GM23248 (cell line): ENCODE results near the gene RFX8. TPM values are rescaled to one million over a fixed set of nuclear protein-coding genes. Genes with fewer than 3 reads are reported as not detected.

ENCODE experiments used
- DNase-seq: peaks from one replicate; pipeline ENCODE4 v3.0.0-alpha.2; 2015
- H2AFZ ChIP-seq: fragments of 200-600 bp; sonication (generic); 2 replicates; pipeline ENCODE4 v1.6.1; 2016; ENCODE audit warnings: antibody characterized with exemption
- H3F3A ChIP-seq: fragments of 200-600 bp; sonication (generic); 2 replicates; pipeline ENCODE4 v1.6.1; 2016; ENCODE audit warnings: mild to moderate bottlenecking, antibody characterized with exemption, mixed run types; ENCODE audit not compliant: insufficient read depth
- H3K27ac ChIP-seq: fragments of 200-600 bp; sonication (generic); 2 replicates; pipeline ENCODE4 v1.5.1; 2016; ENCODE audit warnings: mild to moderate bottlenecking
- H3K27me3 ChIP-seq: fragments of 200-600 bp; sonication (generic); replicated peaks from 2 replicates; pipeline ENCODE4 v1.6.1; 2016; ENCODE audit warnings: mild to moderate bottlenecking; ENCODE audit not compliant: insufficient read depth
- H3K36me3 ChIP-seq: fragments of 200-600 bp; sonication (generic); 2 replicates; pipeline ENCODE4 v1.6.1; 2016; ENCODE audit warnings: low read depth, mild to moderate bottlenecking
- H3K4me1 ChIP-seq: fragments of 200-600 bp; sonication (generic); 2 replicates; pipeline ENCODE4 v1.6.1; 2016; ENCODE audit warnings: mild to moderate bottlenecking; ENCODE audit not compliant: insufficient read depth
- H3K4me2 ChIP-seq: fragments of 200-600 bp; sonication (generic); one replicate; pipeline ENCODE4 v1.6.1; 2016; ENCODE audit warnings: mild to moderate bottlenecking; ENCODE audit not compliant: unreplicated experiment
- H3K4me3 ChIP-seq: fragments of 200-600 bp; sonication (generic); 2 replicates; pipeline ENCODE4 v1.5.1; 2016; ENCODE audit warnings: mild to moderate bottlenecking
- H3K79me2 ChIP-seq: fragments of 200-600 bp; sonication (generic); 2 replicates; pipeline ENCODE4 v1.6.1; 2016; ENCODE audit warnings: mild to moderate bottlenecking; ENCODE audit not compliant: insufficient read depth
- H3K9ac ChIP-seq: fragments of 200-600 bp; sonication (generic); 2 replicates; pipeline ENCODE4 v1.6.1; 2016; ENCODE audit warnings: mild to moderate bottlenecking
- H3K9me2 ChIP-seq: fragments of 200-600 bp; sonication (generic); 2 replicates; pipeline ENCODE4 v1.6.1; 2016; ENCODE audit warnings: mixed run types, mild to moderate bottlenecking, moderate library complexity; ENCODE audit not compliant: insufficient read depth
- H3K9me3 ChIP-seq: fragments of 200-600 bp; sonication (generic); one replicate; pipeline ENCODE4 v1.6.1; 2017; ENCODE audit warnings: low read depth
- H4K20me1 ChIP-seq: fragments of 200-600 bp; sonication (generic); 2 replicates; pipeline ENCODE4 v1.6.0; 2016; ENCODE audit not compliant: insufficient read depth
- EZH2 ChIP-seq: fragments of 200-600 bp; sonication (generic); IDR thresholded peaks from 2 replicates; pipeline ENCODE4 v1.6.1; 2018; ENCODE audit warnings: antibody characterized with exemption, mild to moderate bottlenecking; ENCODE audit not compliant: insufficient read depth, poor library complexity, severe bottlenecking
- EZH2phosphoT487 ChIP-seq: fragments of 200-600 bp; sonication (generic); IDR thresholded peaks from 2 replicates; pipeline ENCODE4 v1.6.1; 2018; ENCODE audit warnings: antibody characterized with exemption, moderate library complexity, mild to moderate bottlenecking, low read depth; ENCODE audit not compliant: insufficient read depth
- whole genome bisulfite sequencing, 2 experiments: methylation state at CpG; one replicate each; pipeline ENCODE4 v1.1.6; 2015 to 2017; ENCODE audit warnings: low lambda C conversion rate in 2 of 2, low coverage in 1 of 2; ENCODE audit errors: missing lambda C conversion rate in 2 of 2; 5-methylcytosine and 5-hydroxymethylcytosine counted together
- in situ Hi-C: fragments of 300-500 bp; cut with MboI; formaldehyde crosslinking; loops from 2 replicates; pipeline ENCODE4 v1.15.0; 2020
- polyA plus RNA-seq: library from polyadenylated mRNA; unstranded; fragments of >200 nt; fragmentation: Nextera tagmentation; extraction: Ambion mirVana; gene quantifications from 2 replicates; pipeline ENCODE4 v1.2.1, GENCODE V29; 2016
- total RNA-seq: library from RNA; depleted of rRNA; stranded (reverse); fragments of >200 nt; shearing (Covaris generic); gene quantifications from 2 replicates; pipeline ENCODE4 v1.2.3, GENCODE V29; 2014

RFX8 gene
- total and polyA plus RNA-seq, 2 experiments from 2014 or later = 5.9 to 6.4 TPM

- no peak overlapping the region for H2AFZ ChIP-seq
These were observed 18.1 kb upstream of the RFX8 start for GRCh38 chr2:101492936-101493473.

GRCh38 chr2:101486994-101487393 lies 12.1 kb upstream of the RFX8 start:
- no peaks in the 10 kb centered on the region for H3F3A ChIP-seq
- in situ Hi-C loops = no loop called here
- 92 to 94% methylated on average over 5 of the region's 5 CpGs for WGBS, 2 experiments
- H3K27me3 ChIP-seq = no peaks in the 10 kb centered on the region
- DNase-seq = no peak
- no peak for TF ChIP-seq EZH2
- TF ChIP-seq EZH2phosphoT487 = no peak
- no peak overlapping the region for H3K4me3 ChIP-seq
- H3K4me1 ChIP-seq = no peaks in the 10 kb centered on the region
- no peak overlapping the region for H3K27ac ChIP-seq
- no peaks in the 10 kb centered on the region for H3K79me2 ChIP-seq
- no peaks in the 10 kb centered on the region for H3K36me3 ChIP-seq
- H2AFZ ChIP-seq = no peak overlapping the region
- H3K9me2 ChIP-seq = no peaks in the 10 kb centered on the region
- H3K4me2 ChIP-seq = no peak overlapping the region
- H3K9me3 ChIP-seq = no peaks in the 10 kb centered on the region
- no peak overlapping the region for H3K9ac ChIP-seq
- H4K20me1 ChIP-seq = no peaks in the 10 kb centered on the region

More at GRCh38 chr2:101492936-101493473, 18.1 kb upstream of the RFX8 start:
- Histone ChIP-seq H3K27me3 (no peaks in the 10 kb centered on the region), H3K4me2 (no peak overlapping the region), H3K79me2 (no peaks in the 10 kb centered on the region), H3K36me3 (no peaks in the 10 kb centered on the region), H3K9me2 (no peaks in the 10 kb centered on the region), H3F3A (no peaks in the 10 kb centered on the region), H3K27ac (no peak overlapping the region), H3K4me3 (no peak overlapping the region), H3K4me1 (no peaks in the 10 kb centered on the region), H3K9ac (no peak overlapping the region), H4K20me1 (no peaks in the 10 kb centered on the region), H3K9me3 (no peaks in the 10 kb centered on the region)
- DNase-seq = no peak
- in situ Hi-C loops = no loop called here
- TF ChIP-seq EZH2phosphoT487 = no peak
- TF ChIP-seq EZH2 = no peak
- 73 to 82% methylated on average over 6 of the region's 6 CpGs for WGBS, 2 experiments

GRCh38 chr2:101486258-101486701 lies 11.4 kb upstream of the RFX8 start:
- H3K9ac ChIP-seq = no peak overlapping the region
- in situ Hi-C loops = no loop called here
- H3K79me2 ChIP-seq = no peaks in the 10 kb centered on the region
- H3K36me3 ChIP-seq = no peaks in the 10 kb centered on the region
- H3K4me3 ChIP-seq = no peak overlapping the region
- no peak for DNase-seq
- H3K9me2 ChIP-seq = no peaks in the 10 kb centered on the region
- no peaks in the 10 kb centered on the region for H3F3A ChIP-seq
- H3K27me3 ChIP-seq = no peaks in the 10 kb centered on the region
- peak overlapping the region; percentile 45; the same call in 1 of the 2 replicates for H2AFZ ChIP-seq
- H3K27ac ChIP-seq = no peak overlapping the region
- TF ChIP-seq EZH2 (no peak), EZH2phosphoT487 (no peak)
- no peaks in the 10 kb centered on the region for H3K4me1 ChIP-seq
- H4K20me1 ChIP-seq = no peaks in the 10 kb centered on the region
- 77 to 80% methylated on average over 4 of the region's 4 CpGs for WGBS, 2 experiments
- H3K4me2 ChIP-seq = no peak overlapping the region
- no peaks in the 10 kb centered on the region for H3K9me3 ChIP-seq

- H3K4me1 ChIP-seq = no peaks in the 10 kb centered on the region
- no peak overlapping the region for H3K4me2 ChIP-seq
- DNase-seq = no peak
- H3K36me3 ChIP-seq = no peaks in the 10 kb centered on the region
- H4K20me1 ChIP-seq = no peaks in the 10 kb centered on the region
- H3K27ac ChIP-seq = no peak overlapping the region
- H3K9me2 ChIP-seq = no peaks in the 10 kb centered on the region
- 81% methylated on average over 4 of the region's 4 CpGs for WGBS, 2 experiments
- no peaks in the 10 kb centered on the region for H3K27me3 ChIP-seq
- H3K9ac ChIP-seq = no peak overlapping the region
- H3K4me3 ChIP-seq = no peak overlapping the region
- no peaks in the 10 kb centered on the region for H3K79me2 ChIP-seq
- H3F3A ChIP-seq = no peaks in the 10 kb centered on the region
- no peak for TF ChIP-seq EZH2phosphoT487
- TF ChIP-seq EZH2 = no peak
- no peaks in the 10 kb centered on the region for H3K9me3 ChIP-seq
- in situ Hi-C loops = no loop called here
- no peak overlapping the region for H2AFZ ChIP-seq
These were observed 10.9 kb upstream of the RFX8 start for GRCh38 chr2:101485856-101486255.
